Natural killer cell (primary cell): ENCODE results near the gene HABP2. TPM values are rescaled to one million over a fixed set of nuclear protein-coding genes. Genes with fewer than 3 reads are reported as not detected.

ENCODE experiments used
- ATAC-seq, 3 donors: fragments of 150-1000 bp in 2 of 3; fragments of 200-7000 bp in 1 of 3; cut with Tn5 transposase; 1 replicate in 1 of 3; 2 replicates in 2 of 3; pipeline ENCODE4 v1.10.0; 2021; ENCODE audit warnings: mild to moderate bottlenecking in 2 of 3, moderate library complexity in 2 of 3
- DNase-seq, 2 donors: peaks; one replicate each; pipeline versions ENCODE4 v3.0.0 to v3.0.0-alpha.2; 2013 to 2021; ENCODE audit warnings: mixed read lengths in 1 of 2
- H3K27ac ChIP-seq: one replicate; pipeline ENCODE4 v1.5.1; 2013; ENCODE audit warnings: mild to moderate bottlenecking, low read length
- H3K27me3 ChIP-seq: one replicate; pipeline ENCODE4 v1.6.1; 2013; ENCODE audit warnings: low read length; ENCODE audit not compliant: control insufficient read depth, insufficient read depth
- H3K36me3 ChIP-seq: one replicate; pipeline ENCODE4 v1.6.1; 2013; ENCODE audit warnings: low read length; ENCODE audit not compliant: control insufficient read depth, insufficient read depth
- H3K4me1 ChIP-seq: one replicate; pipeline ENCODE4 v1.6.1; 2013; ENCODE audit warnings: low read length; ENCODE audit not compliant: control insufficient read depth, insufficient read depth
- H3K4me3 ChIP-seq: one replicate; pipeline ENCODE4 v1.5.1; 2013; ENCODE audit warnings: low read length
- H3K9me3 ChIP-seq: one replicate; pipeline ENCODE4 v1.6.1; 2013; ENCODE audit warnings: low read length; ENCODE audit not compliant: control insufficient read depth, insufficient read depth
- H3K27ac Mint-ChIP-seq, 2 donors: one replicate each; pipeline ENCODE4 v1.8.0; 2022; ENCODE audit warnings: mild to moderate bottlenecking in 2 of 2, mixed read lengths in 2 of 2, moderate library complexity in 1 of 2
- H3K27me3 Mint-ChIP-seq, 2 donors: one replicate each; pipeline ENCODE4 v1.8.0; 2022; ENCODE audit warnings: low read depth in 2 of 2, mixed read lengths in 2 of 2
- H3K36me3 Mint-ChIP-seq: one replicate; pipeline ENCODE4 v1.8.0; 2022; ENCODE audit warnings: mixed read lengths
- H3K4me1 Mint-ChIP-seq, 2 donors: one replicate each; pipeline ENCODE4 v1.8.0; 2022; ENCODE audit warnings: mixed read lengths in 2 of 2
- H3K4me3 Mint-ChIP-seq: one replicate; pipeline ENCODE4 v1.8.0; 2022; ENCODE audit warnings: mild to moderate bottlenecking, moderate library complexity, mixed read lengths
- H3K9me3 Mint-ChIP-seq, 2 donors: one replicate each; pipeline ENCODE4 v1.8.0; 2022; ENCODE audit warnings: mixed read lengths in 2 of 2
- WGBS: methylation state at CpG from one replicate; pipeline ENCODE4 v1.1.7; 2013; ENCODE audit warnings: missing lambda C conversion rate; ENCODE audit not compliant: insufficient coverage; 5-methylcytosine and 5-hydroxymethylcytosine counted together
- intact Hi-C: fragments of 100-400 bp; cut with micrococcal nuclease; formaldehyde crosslinking; loops from one replicate; pipeline ENCODE4 v1.14.2; 2022
- total RNA-seq, 4 donors: library from RNA; stranded (reverse); fragments of 120-200 nt in 1 of 4; gene quantifications; one replicate each; pipeline versions ENCODE4 v1.2.3 to v1.2.4, GENCODE V29; 2013 to 2022
- TF ChIP-seq, protein P1 (sequence below): fragments of 200-600 bp; IDR thresholded peaks from one replicate; pipeline ENCODE4 v1.8.0; 2022; ENCODE audit warnings: antibody characterized with exemption

The HABP2 gene
- total RNA-seq, 3 donors from 2014 or later (not counting 1 experiment from before 2014, with no cell fraction given), result not detected

DNA sequence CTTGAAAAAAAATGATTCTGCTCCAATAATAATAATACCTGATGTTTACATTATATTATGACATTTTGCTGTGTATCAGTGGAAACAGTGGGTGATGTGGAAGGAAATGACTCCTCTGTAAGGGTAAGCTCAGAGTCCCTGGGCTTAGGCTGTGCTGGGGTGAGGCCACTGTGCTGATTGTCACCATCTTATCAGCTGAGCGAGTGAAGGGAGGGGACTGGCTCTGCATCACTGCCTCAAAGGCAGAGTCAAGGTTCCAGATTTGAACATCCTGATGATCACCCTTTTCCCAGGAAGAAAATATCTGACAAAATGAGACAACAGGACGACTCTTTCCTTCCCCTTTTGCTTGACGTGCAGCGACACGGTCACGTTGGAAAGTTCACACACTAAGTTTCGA is 24.0 kb upstream of the HABP2 start:
- no peaks in the 10 kb centered on the region for H3K4me1 ChIP-seq
- intact Hi-C loops, result no loop called here
- H3K27me3 ChIP-seq, result no peaks in the 10 kb centered on the region
- DNase-seq, result no peak
- no peak for ATAC-seq
- Mint-ChIP-seq H3K27ac (no peak overlapping the region), H3K4me3 (no peak overlapping the region), H3K4me1 (no peaks in the 10 kb centered on the region), H3K9me3 (no peaks in the 10 kb centered on the region), H3K27me3 (peaks cover 0 to 11% of the 10 kb centered on the region in 2 donors), H3K36me3 (no peaks in the 10 kb centered on the region)
- H3K36me3 ChIP-seq, result no peaks in the 10 kb centered on the region
- no peaks in the 10 kb centered on the region for H3K9me3 ChIP-seq
- 68% methylated on average over 7 of the region's 7 CpGs for WGBS
- TF ChIP-seq, protein P1, sequence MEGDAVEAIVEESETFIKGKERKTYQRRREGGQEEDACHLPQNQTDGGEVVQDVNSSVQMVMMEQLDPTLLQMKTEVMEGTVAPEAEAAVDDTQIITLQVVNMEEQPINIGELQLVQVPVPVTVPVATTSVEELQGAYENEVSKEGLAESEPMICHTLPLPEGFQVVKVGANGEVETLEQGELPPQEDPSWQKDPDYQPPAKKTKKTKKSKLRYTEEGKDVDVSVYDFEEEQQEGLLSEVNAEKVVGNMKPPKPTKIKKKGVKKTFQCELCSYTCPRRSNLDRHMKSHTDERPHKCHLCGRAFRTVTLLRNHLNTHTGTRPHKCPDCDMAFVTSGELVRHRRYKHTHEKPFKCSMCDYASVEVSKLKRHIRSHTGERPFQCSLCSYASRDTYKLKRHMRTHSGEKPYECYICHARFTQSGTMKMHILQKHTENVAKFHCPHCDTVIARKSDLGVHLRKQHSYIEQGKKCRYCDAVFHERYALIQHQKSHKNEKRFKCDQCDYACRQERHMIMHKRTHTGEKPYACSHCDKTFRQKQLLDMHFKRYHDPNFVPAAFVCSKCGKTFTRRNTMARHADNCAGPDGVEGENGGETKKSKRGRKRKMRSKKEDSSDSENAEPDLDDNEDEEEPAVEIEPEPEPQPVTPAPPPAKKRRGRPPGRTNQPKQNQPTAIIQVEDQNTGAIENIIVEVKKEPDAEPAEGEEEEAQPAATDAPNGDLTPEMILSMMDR, result no peak
- no peak overlapping the region for H3K4me3 ChIP-seq
- no peak overlapping the region for H3K27ac ChIP-seq

DNA sequence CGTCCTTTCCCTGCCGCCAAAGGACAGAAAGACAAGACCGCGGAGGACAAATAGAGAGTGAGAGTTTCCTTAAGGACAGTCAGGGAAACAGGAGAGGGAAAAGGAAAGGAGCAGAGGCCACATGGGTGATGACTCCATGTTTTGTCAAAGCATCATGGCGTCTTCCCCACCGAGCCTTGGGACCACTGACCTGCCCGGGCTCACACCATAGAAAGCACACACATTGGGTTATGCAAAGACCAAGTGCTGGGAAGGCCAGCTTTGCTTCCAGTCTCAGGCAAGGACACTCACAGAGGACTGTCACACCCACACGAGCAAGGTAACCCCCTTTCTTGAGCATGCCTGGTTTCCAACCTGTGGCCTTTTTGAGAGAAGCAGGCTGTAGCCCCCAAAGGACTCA is 23.3 kb upstream of the HABP2 start:
- H3K9me3 Mint-ChIP-seq, result no peaks in the 10 kb centered on the region
- no peaks in the 10 kb centered on the region for H3K4me1 ChIP-seq
- no peak overlapping the region for H3K27ac Mint-ChIP-seq
- no peak overlapping the region for H3K4me3 ChIP-seq
- TF ChIP-seq, protein P1, result no peak
- DNase-seq, result no peak
- H3K4me3 Mint-ChIP-seq, result no peak overlapping the region
- no peak for ATAC-seq
- H3K36me3 Mint-ChIP-seq, result no peaks in the 10 kb centered on the region
- H3K36me3 ChIP-seq, result no peaks in the 10 kb centered on the region
- WGBS, result 91% methylated on average over 8 of the region's 8 CpGs
- no peak overlapping the region for H3K27ac ChIP-seq
- no peaks in the 10 kb centered on the region for H3K9me3 ChIP-seq
- intact Hi-C loops, result no loop called here
- H3K4me1 Mint-ChIP-seq, result no peaks in the 10 kb centered on the region
- peaks cover 0 to 11% of the 10 kb centered on the region in 2 donors for H3K27me3 Mint-ChIP-seq
- no peaks in the 10 kb centered on the region for H3K27me3 ChIP-seq

DNA sequence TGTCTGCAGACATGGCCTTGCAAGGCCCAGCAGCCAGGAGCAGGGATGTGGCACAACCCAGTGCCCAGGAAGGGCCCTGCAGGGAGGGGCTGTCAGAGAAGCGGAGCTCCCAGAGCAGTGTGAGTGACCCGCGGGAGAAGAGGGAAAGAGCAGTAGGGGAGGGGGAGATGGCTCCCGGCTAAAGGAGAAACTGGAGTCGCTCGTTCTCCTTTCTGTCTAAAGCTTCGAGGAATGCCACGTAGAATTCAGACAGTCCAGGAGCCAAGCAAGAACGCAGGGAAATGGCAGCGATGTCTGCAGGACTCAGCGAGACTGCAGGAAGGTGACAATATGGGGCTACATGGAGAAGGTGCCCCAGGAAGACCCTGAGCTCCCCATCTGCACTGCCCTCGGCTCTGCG is 22.4 kb upstream of the HABP2 start:
- Histone ChIP-seq H3K27ac (no peak overlapping the region), H3K4me1 (no peaks in the 10 kb centered on the region), H3K4me3 (no peak overlapping the region), H3K36me3 (no peaks in the 10 kb centered on the region), H3K9me3 (no peaks in the 10 kb centered on the region), H3K27me3 (no peaks in the 10 kb centered on the region)
- Mint-ChIP-seq H3K27me3 (peaks cover 0 to 11% of the 10 kb centered on the region in 2 donors), H3K36me3 (no peaks in the 10 kb centered on the region), H3K4me3 (no peak overlapping the region), H3K4me1 (no peaks in the 10 kb centered on the region), H3K9me3 (no peaks in the 10 kb centered on the region), H3K27ac (no peak overlapping the region)
- ATAC-seq (no peak), DNase-seq (no peak)
- TF ChIP-seq, protein P1, result no peak
- intact Hi-C loops, result no loop called here
- 89% methylated on average over 13 of the region's 13 CpGs for WGBS

DNA sequence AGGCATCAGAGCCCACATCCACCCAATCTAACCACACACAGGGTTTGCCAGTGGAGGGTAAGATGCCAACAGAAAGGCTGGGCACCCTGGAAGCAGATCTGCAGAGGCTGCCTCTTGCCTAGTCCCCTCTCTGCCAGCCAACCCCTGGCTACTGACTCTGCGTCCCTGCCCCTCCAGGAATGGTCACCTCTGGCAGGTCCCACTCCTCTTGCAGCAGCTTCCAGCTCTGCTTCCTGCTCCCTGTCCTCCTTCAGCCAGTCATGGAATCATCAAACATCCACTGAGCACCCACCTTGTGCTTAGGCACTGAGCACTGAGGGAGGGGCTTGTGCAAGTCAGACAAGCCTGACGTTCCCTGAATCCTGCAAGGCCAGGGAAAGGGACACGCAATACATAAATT is 20.1 kb upstream of the HABP2 start:
- Histone ChIP-seq H3K4me1 (no peaks in the 10 kb centered on the region), H3K4me3 (no peak overlapping the region), H3K9me3 (no peaks in the 10 kb centered on the region), H3K27me3 (no peaks in the 10 kb centered on the region), H3K36me3 (no peaks in the 10 kb centered on the region), H3K27ac (no peak overlapping the region)
- no peak for ATAC-seq
- H3K4me1 Mint-ChIP-seq, result no peaks in the 10 kb centered on the region
- WGBS, result 92% methylated on average over 3 of the region's 3 CpGs
- TF ChIP-seq, protein P1, result no peak
- no peaks in the 10 kb centered on the region for H3K36me3 Mint-ChIP-seq
- H3K27me3 Mint-ChIP-seq, result peaks cover 0 to 6% of the 10 kb centered on the region in 2 donors
- intact Hi-C loops, result no loop called here
- H3K27ac Mint-ChIP-seq, result no peak overlapping the region
- no peak overlapping the region for H3K4me3 Mint-ChIP-seq
- DNase-seq, result no peak
- no peaks in the 10 kb centered on the region for H3K9me3 Mint-ChIP-seq
